GM12864 (cell line): Measurements from ENCODE around the gene KRTAP19-5.

Source experiments
- DNase-seq: peaks from one replicate; pipeline ENCODE4 v3.0.0-alpha.2; 2011; ENCODE audit warnings: low read depth
- H3K4me3 ChIP-seq: 2 replicates; pipeline ENCODE4 v1.5.1; 2011; ENCODE audit warnings: mild to moderate bottlenecking, low read depth, low read length, control low read depth
- TF ChIP-seq, protein P1 (sequence below): IDR thresholded peaks from 2 replicates; pipeline ENCODE4 v1.5.1; 2011; ENCODE audit warnings: low read depth, mild to moderate bottlenecking, moderate library complexity, low read length, control low read depth, inconsistent platforms; ENCODE audit errors: missing control alignments

Gene KRTAP19-5

DNA sequence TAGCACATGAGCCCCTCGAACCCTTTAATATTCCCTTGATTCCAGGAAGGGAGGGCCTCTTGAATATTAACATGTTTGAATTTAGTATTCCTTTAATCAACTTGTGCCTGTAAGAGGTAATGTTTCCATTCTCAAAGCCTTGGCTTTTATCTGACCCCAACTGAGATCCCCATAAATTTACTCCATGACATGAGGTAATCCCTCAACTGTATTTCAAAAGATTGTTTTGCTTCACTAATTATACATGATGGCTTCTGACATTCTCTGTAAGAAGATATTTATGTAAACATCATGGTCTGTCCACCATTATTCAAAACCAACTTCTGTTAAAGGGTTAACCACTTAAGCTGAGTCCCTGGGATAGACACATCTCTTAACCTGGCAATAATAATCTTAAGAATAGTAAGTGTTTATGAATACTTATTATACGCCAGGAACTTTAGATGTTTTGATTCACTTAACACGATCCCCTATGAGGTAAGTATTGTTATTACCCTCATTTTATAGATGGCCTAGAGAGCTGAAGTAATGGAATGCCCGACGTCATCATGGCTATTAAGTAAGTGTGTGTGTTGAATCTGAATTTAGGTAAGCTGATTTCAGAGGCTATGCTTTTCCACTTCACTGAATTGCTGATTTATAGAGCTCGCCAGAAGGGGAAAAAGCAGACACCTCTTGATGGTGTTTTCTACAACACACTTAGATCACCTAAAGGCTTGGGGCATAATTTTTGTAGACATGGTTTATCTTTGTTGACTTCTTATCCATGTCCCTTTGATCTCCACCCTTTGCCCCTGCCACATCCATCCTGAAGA lies 32.8 kb downstream of the KRTAP19-5 start:
- no peak for DNase-seq
- TF ChIP-seq, protein P1, sequence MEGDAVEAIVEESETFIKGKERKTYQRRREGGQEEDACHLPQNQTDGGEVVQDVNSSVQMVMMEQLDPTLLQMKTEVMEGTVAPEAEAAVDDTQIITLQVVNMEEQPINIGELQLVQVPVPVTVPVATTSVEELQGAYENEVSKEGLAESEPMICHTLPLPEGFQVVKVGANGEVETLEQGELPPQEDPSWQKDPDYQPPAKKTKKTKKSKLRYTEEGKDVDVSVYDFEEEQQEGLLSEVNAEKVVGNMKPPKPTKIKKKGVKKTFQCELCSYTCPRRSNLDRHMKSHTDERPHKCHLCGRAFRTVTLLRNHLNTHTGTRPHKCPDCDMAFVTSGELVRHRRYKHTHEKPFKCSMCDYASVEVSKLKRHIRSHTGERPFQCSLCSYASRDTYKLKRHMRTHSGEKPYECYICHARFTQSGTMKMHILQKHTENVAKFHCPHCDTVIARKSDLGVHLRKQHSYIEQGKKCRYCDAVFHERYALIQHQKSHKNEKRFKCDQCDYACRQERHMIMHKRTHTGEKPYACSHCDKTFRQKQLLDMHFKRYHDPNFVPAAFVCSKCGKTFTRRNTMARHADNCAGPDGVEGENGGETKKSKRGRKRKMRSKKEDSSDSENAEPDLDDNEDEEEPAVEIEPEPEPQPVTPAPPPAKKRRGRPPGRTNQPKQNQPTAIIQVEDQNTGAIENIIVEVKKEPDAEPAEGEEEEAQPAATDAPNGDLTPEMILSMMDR: no peak
- H3K4me3 ChIP-seq: no peak overlapping the region

DNA sequence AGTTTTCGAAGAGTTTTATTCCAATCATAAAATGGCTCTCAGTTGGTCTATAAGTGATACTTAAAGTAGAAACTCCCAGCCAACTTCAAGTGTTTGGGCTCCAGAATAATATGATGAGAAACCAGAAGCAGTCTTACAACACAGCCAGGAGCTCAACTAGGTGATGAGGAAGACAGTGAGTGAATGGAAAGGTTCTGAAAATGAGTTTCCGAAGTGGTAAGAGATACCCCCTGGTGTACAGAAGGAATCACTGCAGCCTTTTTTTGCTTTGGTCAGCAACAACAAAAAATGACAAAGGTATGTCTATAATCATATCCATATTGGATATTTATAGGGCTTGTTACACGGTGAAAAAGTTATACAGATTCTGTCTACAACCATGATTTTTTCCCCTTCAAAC lies 38.2 kb downstream of the KRTAP19-5 start:
- TF ChIP-seq, protein P1: no peak
- no peak overlapping the region for H3K4me3 ChIP-seq
- DNase-seq: no peak
